GM23338 (cell line): ENCODE data around the gene RPS4Y2. TPM values are rescaled to one million over a fixed set of nuclear protein-coding genes. Genes with fewer than 3 reads are reported as not detected.

ENCODE experiments used
- ATAC-seq: fragments of 200-7000 bp; cut with Tn5 transposase; 3 replicates; pipeline ENCODE4 v1.9.1; 2020
- DNase-seq: peaks from one replicate; pipeline ENCODE4 v3.0.0-alpha.2; 2015; ENCODE audit warnings: low spot score
- H2AFZ ChIP-seq: fragments of 200-600 bp; sonication (generic); 2 replicates; pipeline ENCODE4 v1.8.0; 2016; ENCODE audit warnings: antibody characterized with exemption, mild to moderate bottlenecking, moderate library complexity
- H3F3A ChIP-seq: fragments of 200-600 bp; sonication (generic); replicated peaks from 2 replicates; pipeline ENCODE4 v1.8.0; 2017; ENCODE audit warnings: antibody characterized with exemption, mixed run types, low read depth
- H3K27ac ChIP-seq: fragments of 200-600 bp; sonication (generic); 2 replicates; pipeline ENCODE4 v1.6.1; 2016; ENCODE audit warnings: low read depth
- H3K27me3 ChIP-seq: fragments of 200-600 bp; sonication (generic); 2 replicates; pipeline ENCODE4 v1.8.0; 2016; ENCODE audit warnings: mild to moderate bottlenecking, mixed run types, moderate library complexity; ENCODE audit not compliant: insufficient read depth
- H3K36me3 ChIP-seq: fragments of 200-600 bp; sonication (generic); 2 replicates; pipeline ENCODE4 v1.8.0; 2016; ENCODE audit warnings: mild to moderate bottlenecking; ENCODE audit not compliant: insufficient read depth
- H3K4me1 ChIP-seq: fragments of 200-600 bp; sonication (generic); 2 replicates; pipeline ENCODE4 v1.8.0; 2016; ENCODE audit warnings: mild to moderate bottlenecking, moderate library complexity; ENCODE audit not compliant: insufficient read depth
- H3K4me2 ChIP-seq: fragments of 200-600 bp; sonication (generic); 2 replicates; pipeline ENCODE4 v1.7.1; 2017; ENCODE audit warnings: mixed run types
- H3K4me3 ChIP-seq: fragments of 200-600 bp; sonication (generic); 2 replicates; pipeline ENCODE4 v1.6.1; 2016; ENCODE audit warnings: mixed run types
- H3K79me2 ChIP-seq: fragments of 200-600 bp; sonication (generic); replicated peaks from 2 replicates; pipeline ENCODE4 v1.8.0; 2017; ENCODE audit warnings: mild to moderate bottlenecking; ENCODE audit not compliant: insufficient read depth
- H3K9me2 ChIP-seq: fragments of 200-600 bp; sonication (generic); 2 replicates; pipeline ENCODE4 v1.8.0; 2017; ENCODE audit not compliant: insufficient read depth
- H4K20me1 ChIP-seq: fragments of 200-600 bp; sonication (generic); replicated peaks from 2 replicates; pipeline ENCODE4 v1.8.0; 2017; ENCODE audit warnings: mild to moderate bottlenecking; ENCODE audit not compliant: insufficient read depth
- H3K27ac Mint-ChIP-seq: 2 replicates; pipeline ENCODE4 v1.8.0; 2020; ENCODE audit warnings: inconsistent platforms, mild to moderate bottlenecking, moderate library complexity, mixed read lengths
- H3K27me3 Mint-ChIP-seq: 3 replicates; pipeline ENCODE4 v1.8.0; 2022; ENCODE audit warnings: low read depth, mild to moderate bottlenecking, moderate library complexity, mixed read lengths, inconsistent platforms; ENCODE audit not compliant: insufficient read depth, poor library complexity
- H3K36me3 Mint-ChIP-seq: 3 replicates; pipeline ENCODE4 v1.8.0; 2021; ENCODE audit warnings: low read depth, mild to moderate bottlenecking, inconsistent platforms, moderate library complexity, mixed read lengths
- H3K4me1 Mint-ChIP-seq: 3 replicates; pipeline ENCODE4 v1.8.0; 2020; ENCODE audit warnings: mild to moderate bottlenecking, inconsistent platforms, mixed read lengths
- H3K4me3 Mint-ChIP-seq: 3 replicates; pipeline ENCODE4 v1.8.0; 2021; ENCODE audit warnings: moderate library complexity, mild to moderate bottlenecking, inconsistent platforms, mixed read lengths
- H3K9me3 Mint-ChIP-seq: 3 replicates; pipeline ENCODE4 v1.8.0; 2020; ENCODE audit warnings: moderate library complexity, mild to moderate bottlenecking, inconsistent platforms, mixed read lengths
- CREB1 ChIP-seq: fragments of 250-450 bp; sonication (Bioruptor Pico); IDR thresholded peaks from 2 replicates; pipeline ENCODE4 v1.5.0; 2020; ENCODE audit warnings: low read depth, mild to moderate bottlenecking, moderate library complexity
- EZH2 ChIP-seq: fragments of 200-600 bp; sonication (generic); IDR thresholded peaks from one replicate; pipeline ENCODE4 v1.8.0; 2017; ENCODE audit warnings: antibody characterized with exemption, mild to moderate bottlenecking, low read depth; ENCODE audit not compliant: unreplicated experiment
- EZH2phosphoT487 ChIP-seq: fragments of 200-600 bp; sonication (generic); IDR thresholded peaks from one replicate; pipeline ENCODE4 v1.8.1; 2018; ENCODE audit warnings: antibody characterized with exemption; ENCODE audit not compliant: unreplicated experiment
- JUNB ChIP-seq: IDR thresholded peaks from one replicate; pipeline ENCODE4 v1.6.1; 2016; ENCODE audit warnings: antibody characterized with exemption; ENCODE audit not compliant: unreplicated experiment
- STAT1 ChIP-seq: IDR thresholded peaks from one replicate; pipeline ENCODE4 v1.6.1; 2016; ENCODE audit warnings: antibody characterized with exemption; ENCODE audit not compliant: unreplicated experiment
- ZNF114 ChIP-seq: fragments of 250-450 bp; sonication (Bioruptor Pico); IDR thresholded peaks from 2 replicates; pipeline ENCODE4 v1.5.0; 2020; ENCODE audit warnings: mild to moderate bottlenecking, moderate library complexity
- ZNF331 ChIP-seq: fragments of 250-450 bp; sonication (Bioruptor Pico); IDR thresholded peaks from 2 replicates; pipeline ENCODE4 v1.5.0; 2020; ENCODE audit warnings: low read depth, mild to moderate bottlenecking, moderate library complexity
- polyA plus RNA-seq: library from polyadenylated mRNA; unstranded; fragments of >200 nt; fragmentation: Nextera tagmentation; extraction: Ambion mirVana; gene quantifications from 2 replicates; pipeline ENCODE4 v1.2.1, GENCODE V29; 2016
- total RNA-seq: library from RNA; depleted of rRNA; stranded (reverse); fragments of >200 nt; shearing (Covaris generic); gene quantifications from 2 replicates; pipeline ENCODE4 v1.2.3, GENCODE V29; 2014
- TF ChIP-seq, protein P1 (sequence below), 2 experiments: fragments of 200-600 bp in 1 of 2; sonication (generic) in 1 of 2; conservative IDR thresholded peaks; 2 replicates each; pipeline versions ENCODE4 v1.5.1 to v1.6.1; 2016 to 2017; ENCODE audit warnings: antibody characterized with exemption in 2 of 2, low read depth in 2 of 2, mild to moderate bottlenecking in 2 of 2, moderate library complexity in 1 of 2
- TF ChIP-seq, protein P2 (sequence below): fragments of 250-450 bp; sonication (Bioruptor Pico); IDR thresholded peaks from 2 replicates; pipeline ENCODE4 v1.5.0; 2020; ENCODE audit warnings: mild to moderate bottlenecking, moderate library complexity
- TF ChIP-seq, protein P3 (sequence below): IDR thresholded peaks from one replicate; pipeline ENCODE4 v1.6.1; 2018; ENCODE audit warnings: antibody characterized with exemption; ENCODE audit not compliant: unreplicated experiment

RPS4Y2 gene
- total and polyA plus RNA-seq, 2 experiments from 2014 or later, result not detected

DNA sequence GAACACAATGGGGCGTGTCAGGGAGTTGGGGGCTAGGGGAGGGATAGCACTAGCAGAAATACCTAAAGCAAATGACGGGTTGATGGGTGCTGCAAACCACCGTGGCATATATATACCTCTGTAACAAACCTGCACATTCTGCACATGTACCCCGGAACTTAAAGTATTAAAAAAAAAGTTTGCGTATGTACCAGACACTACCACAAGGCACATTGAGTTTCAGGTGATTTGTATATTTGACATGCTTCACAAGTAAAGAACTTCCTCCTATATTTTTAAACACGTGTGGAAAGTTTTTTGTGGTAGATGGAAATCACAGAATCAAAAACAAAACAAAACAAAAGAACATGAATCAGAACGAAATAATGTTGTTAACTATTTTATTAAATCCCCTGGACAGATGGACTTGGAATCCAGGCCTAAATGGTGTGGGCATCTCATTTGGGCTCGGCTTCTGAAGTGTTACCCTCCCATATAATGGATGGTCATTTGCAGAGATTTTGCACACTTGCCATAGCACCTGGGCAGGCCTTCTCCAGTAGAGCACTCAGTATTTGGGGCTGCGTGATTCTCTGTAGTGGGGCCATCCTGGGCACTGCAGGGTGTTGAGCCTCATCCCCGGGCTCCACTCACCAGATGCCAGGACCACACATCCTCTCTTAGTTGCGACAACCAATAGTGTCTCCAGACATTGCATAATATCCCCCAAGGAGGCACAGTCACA, 29.6 kb upstream of the RPS4Y2 start:
- H3K4me3 Mint-ChIP-seq, result no peak overlapping the region
- no peaks in the 10 kb centered on the region for H3K27me3 ChIP-seq
- no peaks in the 10 kb centered on the region for H3K4me1 ChIP-seq
- H4K20me1 ChIP-seq, result no peaks in the 10 kb centered on the region
- H3K4me1 Mint-ChIP-seq, result no peaks in the 10 kb centered on the region
- H3K9me3 Mint-ChIP-seq, result peaks cover 84% of the 10 kb centered on the region
- no peak overlapping the region for H3K4me2 ChIP-seq
- H3K27ac Mint-ChIP-seq, result no peak overlapping the region
- TF ChIP-seq, protein P1, sequence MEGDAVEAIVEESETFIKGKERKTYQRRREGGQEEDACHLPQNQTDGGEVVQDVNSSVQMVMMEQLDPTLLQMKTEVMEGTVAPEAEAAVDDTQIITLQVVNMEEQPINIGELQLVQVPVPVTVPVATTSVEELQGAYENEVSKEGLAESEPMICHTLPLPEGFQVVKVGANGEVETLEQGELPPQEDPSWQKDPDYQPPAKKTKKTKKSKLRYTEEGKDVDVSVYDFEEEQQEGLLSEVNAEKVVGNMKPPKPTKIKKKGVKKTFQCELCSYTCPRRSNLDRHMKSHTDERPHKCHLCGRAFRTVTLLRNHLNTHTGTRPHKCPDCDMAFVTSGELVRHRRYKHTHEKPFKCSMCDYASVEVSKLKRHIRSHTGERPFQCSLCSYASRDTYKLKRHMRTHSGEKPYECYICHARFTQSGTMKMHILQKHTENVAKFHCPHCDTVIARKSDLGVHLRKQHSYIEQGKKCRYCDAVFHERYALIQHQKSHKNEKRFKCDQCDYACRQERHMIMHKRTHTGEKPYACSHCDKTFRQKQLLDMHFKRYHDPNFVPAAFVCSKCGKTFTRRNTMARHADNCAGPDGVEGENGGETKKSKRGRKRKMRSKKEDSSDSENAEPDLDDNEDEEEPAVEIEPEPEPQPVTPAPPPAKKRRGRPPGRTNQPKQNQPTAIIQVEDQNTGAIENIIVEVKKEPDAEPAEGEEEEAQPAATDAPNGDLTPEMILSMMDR (conservative IDR thresholded peaks at IDR 0.05; ENCODE audit: low read depth in 2 of 2), result no peak
- TF ChIP-seq EZH2 (no peak), JUNB (no peak), ZNF331 (no peak), CREB1 (no peak), EZH2phosphoT487 (no peak), ZNF114 (no peak), STAT1 (no peak)
- TF ChIP-seq, protein P2, sequence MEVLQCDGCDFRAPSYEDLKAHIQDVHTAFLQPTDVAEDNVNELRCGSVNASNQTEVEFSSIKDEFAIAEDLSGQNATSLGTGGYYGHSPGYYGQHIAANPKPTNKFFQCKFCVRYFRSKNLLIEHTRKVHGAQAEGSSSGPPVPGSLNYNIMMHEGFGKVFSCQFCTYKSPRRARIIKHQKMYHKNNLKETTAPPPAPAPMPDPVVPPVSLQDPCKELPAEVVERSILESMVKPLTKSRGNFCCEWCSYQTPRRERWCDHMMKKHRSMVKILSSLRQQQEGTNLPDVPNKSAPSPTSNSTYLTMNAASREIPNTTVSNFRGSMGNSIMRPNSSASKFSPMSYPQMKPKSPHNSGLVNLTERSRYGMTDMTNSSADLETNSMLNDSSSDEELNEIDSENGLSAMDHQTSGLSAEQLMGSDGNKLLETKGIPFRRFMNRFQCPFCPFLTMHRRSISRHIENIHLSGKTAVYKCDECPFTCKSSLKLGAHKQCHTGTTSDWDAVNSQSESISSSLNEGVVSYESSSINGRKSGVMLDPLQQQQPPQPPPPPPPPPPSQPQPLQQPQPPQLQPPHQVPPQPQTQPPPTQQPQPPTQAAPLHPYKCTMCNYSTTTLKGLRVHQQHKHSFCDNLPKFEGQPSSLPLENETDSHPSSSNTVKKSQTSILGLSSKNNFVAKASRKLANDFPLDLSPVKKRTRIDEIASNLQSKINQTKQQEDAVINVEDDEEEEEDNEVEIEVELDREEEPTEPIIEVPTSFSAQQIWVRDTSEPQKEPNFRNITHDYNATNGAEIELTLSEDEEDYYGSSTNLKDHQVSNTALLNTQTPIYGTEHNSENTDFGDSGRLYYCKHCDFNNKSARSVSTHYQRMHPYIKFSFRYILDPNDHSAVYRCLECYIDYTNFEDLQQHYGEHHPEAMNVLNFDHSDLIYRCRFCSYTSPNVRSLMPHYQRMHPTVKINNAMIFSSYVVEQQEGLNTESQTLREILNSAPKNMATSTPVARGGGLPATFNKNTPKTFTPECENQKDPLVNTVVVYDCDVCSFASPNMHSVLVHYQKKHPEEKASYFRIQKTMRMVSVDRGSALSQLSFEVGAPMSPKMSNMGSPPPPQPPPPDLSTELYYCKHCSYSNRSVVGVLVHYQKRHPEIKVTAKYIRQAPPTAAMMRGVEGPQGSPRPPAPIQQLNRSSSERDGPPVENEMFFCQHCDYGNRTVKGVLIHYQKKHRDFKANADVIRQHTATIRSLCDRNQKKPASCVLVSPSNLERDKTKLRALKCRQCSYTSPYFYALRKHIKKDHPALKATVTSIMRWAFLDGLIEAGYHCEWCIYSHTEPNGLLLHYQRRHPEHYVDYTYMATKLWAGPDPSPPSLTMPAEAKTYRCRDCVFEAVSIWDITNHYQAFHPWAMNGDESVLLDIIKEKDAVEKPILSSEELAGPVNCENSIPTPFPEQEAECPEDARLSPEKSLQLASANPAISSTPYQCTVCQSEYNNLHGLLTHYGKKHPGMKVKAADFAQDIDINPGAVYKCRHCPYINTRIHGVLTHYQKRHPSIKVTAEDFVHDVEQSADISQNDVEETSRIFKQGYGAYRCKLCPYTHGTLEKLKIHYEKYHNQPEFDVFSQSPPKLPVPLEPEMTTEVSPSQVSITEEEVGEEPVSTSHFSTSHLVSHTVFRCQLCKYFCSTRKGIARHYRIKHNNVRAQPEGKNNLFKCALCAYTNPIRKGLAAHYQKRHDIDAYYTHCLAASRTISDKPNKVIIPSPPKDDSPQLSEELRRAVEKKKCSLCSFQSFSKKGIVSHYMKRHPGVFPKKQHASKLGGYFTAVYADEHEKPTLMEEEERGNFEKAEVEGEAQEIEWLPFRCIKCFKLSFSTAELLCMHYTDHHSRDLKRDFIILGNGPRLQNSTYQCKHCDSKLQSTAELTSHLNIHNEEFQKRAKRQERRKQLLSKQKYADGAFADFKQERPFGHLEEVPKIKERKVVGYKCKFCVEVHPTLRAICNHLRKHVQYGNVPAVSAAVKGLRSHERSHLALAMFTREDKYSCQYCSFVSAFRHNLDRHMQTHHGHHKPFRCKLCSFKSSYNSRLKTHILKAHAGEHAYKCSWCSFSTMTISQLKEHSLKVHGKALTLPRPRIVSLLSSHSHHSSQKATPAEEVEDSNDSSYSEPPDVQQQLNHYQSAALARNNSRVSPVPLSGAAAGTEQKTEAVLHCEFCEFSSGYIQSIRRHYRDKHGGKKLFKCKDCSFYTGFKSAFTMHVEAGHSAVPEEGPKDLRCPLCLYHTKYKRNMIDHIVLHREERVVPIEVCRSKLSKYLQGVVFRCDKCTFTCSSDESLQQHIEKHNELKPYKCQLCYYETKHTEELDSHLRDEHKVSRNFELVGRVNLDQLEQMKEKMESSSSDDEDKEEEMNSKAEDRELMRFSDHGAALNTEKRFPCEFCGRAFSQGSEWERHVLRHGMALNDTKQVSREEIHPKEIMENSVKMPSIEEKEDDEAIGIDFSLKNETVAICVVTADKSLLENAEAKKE (CRISPR knock-in tag), result no peak
- TF ChIP-seq, protein P3, sequence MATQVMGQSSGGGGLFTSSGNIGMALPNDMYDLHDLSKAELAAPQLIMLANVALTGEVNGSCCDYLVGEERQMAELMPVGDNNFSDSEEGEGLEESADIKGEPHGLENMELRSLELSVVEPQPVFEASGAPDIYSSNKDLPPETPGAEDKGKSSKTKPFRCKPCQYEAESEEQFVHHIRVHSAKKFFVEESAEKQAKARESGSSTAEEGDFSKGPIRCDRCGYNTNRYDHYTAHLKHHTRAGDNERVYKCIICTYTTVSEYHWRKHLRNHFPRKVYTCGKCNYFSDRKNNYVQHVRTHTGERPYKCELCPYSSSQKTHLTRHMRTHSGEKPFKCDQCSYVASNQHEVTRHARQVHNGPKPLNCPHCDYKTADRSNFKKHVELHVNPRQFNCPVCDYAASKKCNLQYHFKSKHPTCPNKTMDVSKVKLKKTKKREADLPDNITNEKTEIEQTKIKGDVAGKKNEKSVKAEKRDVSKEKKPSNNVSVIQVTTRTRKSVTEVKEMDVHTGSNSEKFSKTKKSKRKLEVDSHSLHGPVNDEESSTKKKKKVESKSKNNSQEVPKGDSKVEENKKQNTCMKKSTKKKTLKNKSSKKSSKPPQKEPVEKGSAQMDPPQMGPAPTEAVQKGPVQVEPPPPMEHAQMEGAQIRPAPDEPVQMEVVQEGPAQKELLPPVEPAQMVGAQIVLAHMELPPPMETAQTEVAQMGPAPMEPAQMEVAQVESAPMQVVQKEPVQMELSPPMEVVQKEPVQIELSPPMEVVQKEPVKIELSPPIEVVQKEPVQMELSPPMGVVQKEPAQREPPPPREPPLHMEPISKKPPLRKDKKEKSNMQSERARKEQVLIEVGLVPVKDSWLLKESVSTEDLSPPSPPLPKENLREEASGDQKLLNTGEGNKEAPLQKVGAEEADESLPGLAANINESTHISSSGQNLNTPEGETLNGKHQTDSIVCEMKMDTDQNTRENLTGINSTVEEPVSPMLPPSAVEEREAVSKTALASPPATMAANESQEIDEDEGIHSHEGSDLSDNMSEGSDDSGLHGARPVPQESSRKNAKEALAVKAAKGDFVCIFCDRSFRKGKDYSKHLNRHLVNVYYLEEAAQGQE, result no peak
- H3F3A ChIP-seq, result no peaks in the 10 kb centered on the region
- H3K9me2 ChIP-seq, result no peaks in the 10 kb centered on the region
- DNase-seq, result no peak
- H3K79me2 ChIP-seq, result no peaks in the 10 kb centered on the region
- H3K4me3 ChIP-seq, result no peak overlapping the region
- no peak for ATAC-seq
- H3K27ac ChIP-seq, result no peak overlapping the region
- no peaks in the 10 kb centered on the region; the same call in 2 of the 3 replicates for H3K36me3 Mint-ChIP-seq
- H3K27me3 Mint-ChIP-seq, result no peaks in the 10 kb centered on the region
- no peak overlapping the region for H2AFZ ChIP-seq
- H3K36me3 ChIP-seq, result no peaks in the 10 kb centered on the region
